CD4-positive, alpha-beta T cell (primary cell): Measurements from ENCODE around the gene SIRT6. TPM values are rescaled to one million over a fixed set of nuclear protein-coding genes. Genes with fewer than 3 reads are reported as not detected.

Experiments used
- ATAC-seq: fragments of 200-7000 bp; cut with Tn5 transposase; one replicate; pipeline ENCODE4 v1.10.0; 2022; ENCODE audit warnings: mild to moderate bottlenecking; ENCODE audit not compliant: poor library complexity
- CTCF ChIA-PET: fragments of 350-600 bp; sonication (Branson Sonifier 250); formaldehyde crosslinking; loops from one replicate; lab custom pipeline; 2021; ENCODE audit warnings: antibody characterized with exemption, inconsistent platforms; lab: Charles Lee
- POLR2A ChIA-PET: fragments of 350-600 bp; sonication (Branson Sonifier 250); formaldehyde crosslinking; loops from one replicate; lab custom pipeline; 2021; ENCODE audit warnings: antibody characterized with exemption, inconsistent platforms; lab: Charles Lee
- DNase-seq, 14 experiments: peaks; one replicate each; pipeline ENCODE4 v3.0.0-alpha.2; 2013 to 2020; ENCODE audit warnings: mixed read lengths in 2 of 14
- H3K27ac ChIP-seq, 2 donors: one replicate each; pipeline versions ENCODE4 v1.5.1 to v1.7.0; 2013; ENCODE audit warnings: low read length in 2 of 2, low read depth in 1 of 2, mild to moderate bottlenecking in 1 of 2
- H3K27me3 ChIP-seq, 2 experiments: 1 replicate in 1 of 2; 2 replicates in 1 of 2; pipeline versions ENCODE4 v1.6.1 to v1.7.0; 2013; ENCODE audit warnings: low read length in 2 of 2, control low read depth in 1 of 2, mild to moderate bottlenecking in 1 of 2, moderate library complexity in 1 of 2; ENCODE audit not compliant: insufficient read depth in 2 of 2, control insufficient read depth in 1 of 2
- H3K36me3 ChIP-seq: one replicate; pipeline ENCODE4 v1.6.1; 2013; ENCODE audit warnings: low read length, control low read depth; ENCODE audit not compliant: insufficient read depth
- H3K4me1 ChIP-seq: one replicate; pipeline ENCODE4 v1.6.1; 2013; ENCODE audit warnings: low read length, control low read depth; ENCODE audit not compliant: insufficient read depth
- H3K4me3 ChIP-seq: one replicate; pipeline ENCODE4 v1.5.1; 2013; ENCODE audit warnings: mild to moderate bottlenecking, low read length, moderate library complexity
- H3K9me3 ChIP-seq, 2 experiments: 1 replicate in 1 of 2; 2 replicates in 1 of 2; pipeline versions ENCODE4 v1.6.1 to v1.7.0; 2013; ENCODE audit warnings: low read length in 2 of 2, mild to moderate bottlenecking in 2 of 2, control low read depth in 1 of 2, moderate library complexity in 1 of 2; ENCODE audit not compliant: control insufficient read depth in 1 of 2, insufficient read depth in 1 of 2
- H3K27ac Mint-ChIP-seq: one replicate; pipeline ENCODE4 v1.8.0; 2020; ENCODE audit warnings: mixed read lengths
- H3K27me3 Mint-ChIP-seq: one replicate; pipeline ENCODE4 v1.8.0; 2021; ENCODE audit warnings: mixed read lengths
- H3K36me3 Mint-ChIP-seq: one replicate; pipeline ENCODE4 v1.8.0; 2021; ENCODE audit warnings: low read depth, mixed read lengths
- H3K4me1 Mint-ChIP-seq: one replicate; pipeline ENCODE4 v1.8.0; 2021; ENCODE audit warnings: low read depth, mixed read lengths
- H3K4me3 Mint-ChIP-seq: one replicate; pipeline ENCODE4 v1.8.0; 2020; ENCODE audit warnings: mild to moderate bottlenecking, mixed read lengths
- H3K9me3 Mint-ChIP-seq: one replicate; pipeline ENCODE4 v1.8.0; 2020; ENCODE audit warnings: mixed read lengths
- CTCF ChIP-seq: fragments of 200-600 bp; IDR thresholded peaks from one replicate; pipeline ENCODE4 v1.8.0; 2022; ENCODE audit warnings: antibody characterized with exemption, mild to moderate bottlenecking
- intact Hi-C, 2 experiments: fragments of 100-400 bp; cut with DNase I in 1 of 2; cut with micrococcal nuclease in 1 of 2; formaldehyde crosslinking; loops; one replicate each; pipeline versions ENCODE4 v1.15.1 to v1.9.0; 2023 to 2025; cut with DNase I, micrococcal nuclease
- total RNA-seq, 174 experiments: library from RNA in 2 of 174; stranded (reverse) in 2 of 174; gene quantifications; one replicate each; pipeline ENCODE4 v1.2.3 and lab custom pipeline; 2021 to 2026

SIRT6 gene
- total RNA-seq, 2 experiments from 2014 or later, result 11.2 to 14.2 TPM

GRCh38 chr19:4140237-4140711, 42.1 kb downstream of the SIRT6 start:
- no peaks in the 10 kb centered on the region for H3K9me3 ChIP-seq
- ATAC-seq (peak; percentile 68), DNase-seq (peak in 4 of 14 experiments; percentile 33 to 70 (median 57))
- intact Hi-C loops, result loop anchor here (1.0 to 5.0 kb wide), 2 partner anchors 62 to 154 kb away; no protein-coding TSS in a partner anchor
- Mint-ChIP-seq H3K4me1 (peaks cover 11% of the 10 kb centered on the region), H3K36me3 (no peaks in the 10 kb centered on the region), H3K27ac (no peak overlapping the region), H3K9me3 (no peaks in the 10 kb centered on the region), H3K27me3 (peaks cover 8% of the 10 kb centered on the region), H3K4me3 (no peak overlapping the region)
- no peaks in the 10 kb centered on the region for H3K36me3 ChIP-seq
- H3K4me3 ChIP-seq, result no peak overlapping the region
- H3K4me1 ChIP-seq, result peaks cover 15% of the 10 kb centered on the region
- peaks cover 0 to 8% of the 10 kb centered on the region in 2 experiments for H3K27me3 ChIP-seq
- H3K27ac ChIP-seq, result no peak overlapping the region
- ChIA-PET POLR2A (interaction anchor here (0.5 to 1.8 kb wide), 10 partner anchors 25 to 222 kb away, joined by 3 to 10 read pairs (median 4); partner anchors contain the start of gene EEF2), CTCF (interaction anchor here (0.5 to 3.1 kb wide), 42 partner anchors 8 to 448 kb away, joined by 3 to 36 read pairs (median 5); partner anchors contain the start of genes CREB3L3, EEF2, MRPL54 and PIAS4)
- no peak for TF ChIP-seq CTCF

DNA sequence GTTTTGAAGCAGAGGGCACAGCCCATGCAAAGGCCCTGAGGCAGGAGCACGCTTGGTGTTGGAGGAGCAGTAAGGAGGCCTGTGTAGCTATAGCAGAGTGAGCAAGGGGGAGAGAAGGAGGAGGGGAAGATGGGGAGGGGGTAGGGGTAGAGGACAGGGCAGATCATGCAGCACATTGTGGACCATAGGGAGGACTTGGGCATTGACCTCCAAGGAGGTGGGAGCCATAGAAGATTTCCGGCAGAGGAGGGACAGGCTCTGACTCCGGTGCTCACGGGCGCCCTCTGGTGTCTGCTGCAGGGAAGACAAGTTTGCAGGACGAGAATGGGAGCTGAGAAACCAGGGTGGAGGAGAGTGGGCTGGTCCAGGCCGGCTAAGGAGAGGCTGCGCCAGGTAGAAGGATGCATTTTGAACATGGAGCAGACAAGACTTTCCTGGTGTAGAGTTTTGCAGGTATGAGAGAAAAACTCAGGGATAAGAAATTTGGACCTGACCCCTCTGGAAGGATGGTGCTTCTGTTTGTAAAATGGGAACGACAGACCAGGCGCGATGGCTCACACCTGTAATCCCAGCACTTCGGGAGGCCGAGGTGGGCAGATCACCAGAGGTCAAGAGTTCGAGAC, 42.6 kb downstream of the SIRT6 start:
- DNase-seq (peak; percentile 77 to 95 (median 88)), ATAC-seq (peak; percentile 93)
- CTCF ChIA-PET, result interaction anchor here (0.6 to 3.1 kb wide), 42 partner anchors 9 to 447 kb away, joined by 3 to 36 read pairs (median 5); partner anchors contain the start of genes CREB3L3, EEF2, MRPL54 and PIAS4
- Mint-ChIP-seq H3K4me1 (peaks cover 11% of the 10 kb centered on the region), H3K27ac (no peak overlapping the region), H3K36me3 (no peaks in the 10 kb centered on the region), H3K4me3 (no peak overlapping the region), H3K9me3 (no peaks in the 10 kb centered on the region), H3K27me3 (peaks cover 7% of the 10 kb centered on the region)
- intact Hi-C loops, result loop anchor here (1.0 to 5.0 kb wide), 3 partner anchors 63 to 153 kb away; no protein-coding TSS in a partner anchor
- Histone ChIP-seq H3K36me3 (no peaks in the 10 kb centered on the region), H3K4me1 (peaks cover 15% of the 10 kb centered on the region), H3K27me3 (peaks cover 0 to 3% of the 10 kb centered on the region in 2 experiments), H3K9me3 (no peaks in the 10 kb centered on the region), H3K4me3 (no peak overlapping the region), H3K27ac (no peak overlapping the region)
- peak; percentile 74 for TF ChIP-seq CTCF
- POLR2A ChIA-PET, result interaction anchor here (0.5 to 1.8 kb wide), 10 partner anchors 25 to 222 kb away, joined by 3 to 10 read pairs (median 4); partner anchors contain the start of gene EEF2

DNA sequence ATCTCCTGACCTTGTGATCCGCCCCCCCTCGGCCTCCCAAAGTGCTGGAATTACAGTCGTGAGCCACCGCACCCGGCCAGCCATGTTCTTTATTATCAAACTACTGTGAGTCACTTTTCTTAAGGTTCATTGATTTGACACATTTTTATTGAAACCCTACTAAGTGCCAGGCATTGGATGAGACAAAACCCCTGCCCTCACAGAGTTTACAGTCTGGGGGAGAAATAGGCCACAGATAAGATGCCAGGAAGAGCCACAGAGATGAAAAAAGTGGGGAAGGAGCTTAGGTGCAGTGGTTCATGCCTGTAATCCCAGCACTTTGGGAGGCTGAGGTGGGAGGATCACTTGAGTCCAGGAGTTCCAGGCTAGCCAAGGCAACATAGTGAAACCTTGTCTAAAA, 43.9 kb downstream of the SIRT6 start:
- Mint-ChIP-seq H3K4me1 (peaks cover 11% of the 10 kb centered on the region), H3K4me3 (no peak overlapping the region), H3K27me3 (peaks cover 4% of the 10 kb centered on the region), H3K36me3 (no peaks in the 10 kb centered on the region), H3K27ac (no peak overlapping the region), H3K9me3 (no peaks in the 10 kb centered on the region)
- H3K4me1 ChIP-seq, result peaks cover 15% of the 10 kb centered on the region
- ATAC-seq, result no peak
- DNase-seq, result no peak
- no peaks in the 10 kb centered on the region for H3K9me3 ChIP-seq
- intact Hi-C loops, result loop anchor here in 1 of 2 experiments (5.0 kb wide), 1 partner anchor 136 kb away; no protein-coding TSS in a partner anchor
- CTCF ChIA-PET, result interaction anchor here (2.5 kb wide), 1 partner anchor 23 kb away, joined by 17 read pairs; no protein-coding TSS in a partner anchor
- H3K27ac ChIP-seq, result no peak overlapping the region
- no peak overlapping the region for H3K4me3 ChIP-seq
- no peak for TF ChIP-seq CTCF
- POLR2A ChIA-PET, result interaction anchor here (0.7 kb wide), 1 partner anchor 156 kb away, joined by 4 read pairs; no protein-coding TSS in a partner anchor
- no peaks in the 10 kb centered on the region for H3K36me3 ChIP-seq
- H3K27me3 ChIP-seq, result no peaks in the 10 kb centered on the region
